Nephron (organoid): ENCODE results near the gene SPTLC3.

Experiments used
- H3K27ac Mint-ChIP-seq, 3 experiments: 2 replicates each; pipeline ENCODE4 v1.8.0; 2020; ENCODE audit warnings: mixed read lengths in 3 of 3, mild to moderate bottlenecking in 2 of 3, moderate library complexity in 1 of 3
- H3K27me3 Mint-ChIP-seq: 2 replicates; pipeline ENCODE4 v1.8.0; 2021; ENCODE audit warnings: low read depth, mild to moderate bottlenecking, moderate library complexity, mixed read lengths
- H3K36me3 Mint-ChIP-seq: 2 replicates; pipeline ENCODE4 v1.8.0; 2020; ENCODE audit warnings: low read depth, mixed read lengths
- H3K4me1 Mint-ChIP-seq: 2 replicates; pipeline ENCODE4 v1.8.0; 2020; ENCODE audit warnings: mixed read lengths
- H3K4me3 Mint-ChIP-seq, 3 experiments: 2 replicates each; pipeline ENCODE4 v1.8.0; 2020; ENCODE audit warnings: mild to moderate bottlenecking in 3 of 3, mixed read lengths in 3 of 3, moderate library complexity in 2 of 3
- H3K9me3 Mint-ChIP-seq: 2 replicates; pipeline ENCODE4 v1.8.0; 2020; ENCODE audit warnings: mixed read lengths
- TF ChIP-seq, protein P1 (sequence below), 3 experiments: fragments of 200-600 bp; sonication (generic); IDR thresholded peaks; one replicate each; pipeline ENCODE4 v1.5.0; 2021; ENCODE audit warnings: antibody characterized with exemption in 3 of 3; ENCODE audit not compliant: unreplicated experiment in 3 of 3

The SPTLC3 gene

GRCh38 chr20:13022401-13023155 is 13.8 kb downstream of the SPTLC3 start:
- Mint-ChIP-seq H3K4me3 (no peak overlapping the region), H3K9me3 (peaks cover 24% of the 10 kb centered on the region), H3K36me3 (peaks cover 24% of the 10 kb centered on the region), H3K4me1 (peaks cover 11% of the 10 kb centered on the region), H3K27me3 (no peaks in the 10 kb centered on the region), H3K27ac (peak overlapping the region in 1 of 3 experiments; percentile 14)
- TF ChIP-seq, protein P1, sequence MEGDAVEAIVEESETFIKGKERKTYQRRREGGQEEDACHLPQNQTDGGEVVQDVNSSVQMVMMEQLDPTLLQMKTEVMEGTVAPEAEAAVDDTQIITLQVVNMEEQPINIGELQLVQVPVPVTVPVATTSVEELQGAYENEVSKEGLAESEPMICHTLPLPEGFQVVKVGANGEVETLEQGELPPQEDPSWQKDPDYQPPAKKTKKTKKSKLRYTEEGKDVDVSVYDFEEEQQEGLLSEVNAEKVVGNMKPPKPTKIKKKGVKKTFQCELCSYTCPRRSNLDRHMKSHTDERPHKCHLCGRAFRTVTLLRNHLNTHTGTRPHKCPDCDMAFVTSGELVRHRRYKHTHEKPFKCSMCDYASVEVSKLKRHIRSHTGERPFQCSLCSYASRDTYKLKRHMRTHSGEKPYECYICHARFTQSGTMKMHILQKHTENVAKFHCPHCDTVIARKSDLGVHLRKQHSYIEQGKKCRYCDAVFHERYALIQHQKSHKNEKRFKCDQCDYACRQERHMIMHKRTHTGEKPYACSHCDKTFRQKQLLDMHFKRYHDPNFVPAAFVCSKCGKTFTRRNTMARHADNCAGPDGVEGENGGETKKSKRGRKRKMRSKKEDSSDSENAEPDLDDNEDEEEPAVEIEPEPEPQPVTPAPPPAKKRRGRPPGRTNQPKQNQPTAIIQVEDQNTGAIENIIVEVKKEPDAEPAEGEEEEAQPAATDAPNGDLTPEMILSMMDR (IDR thresholded peaks at IDR 0.05; ENCODE audit: unreplicated experiment in 3 of 3): no peak

DNA sequence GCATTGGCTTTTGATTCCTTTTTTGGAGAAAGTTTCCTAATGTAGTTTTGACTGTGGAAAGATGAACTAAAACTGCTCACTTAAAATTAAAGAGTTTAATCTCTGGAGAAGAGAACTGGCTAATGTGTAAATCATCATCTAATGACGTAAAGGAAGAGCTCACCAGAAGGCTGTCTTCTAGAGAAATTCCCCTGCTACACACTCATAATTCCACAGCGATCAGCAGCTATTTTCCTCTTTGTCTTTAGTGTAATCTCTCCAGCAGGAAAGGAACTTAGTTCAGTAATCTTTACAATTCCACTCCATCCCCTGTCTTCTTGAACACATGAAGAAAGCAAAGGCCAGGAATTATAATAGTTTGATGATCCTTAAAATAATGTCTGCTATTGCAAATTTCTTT is 15.8 kb downstream of the SPTLC3 start:
- Mint-ChIP-seq H3K9me3 (peaks cover 20% of the 10 kb centered on the region), H3K4me3 (no peak overlapping the region), H3K36me3 (peaks cover 23% of the 10 kb centered on the region), H3K4me1 (peaks cover 14% of the 10 kb centered on the region), H3K27ac (peak overlapping the region in 1 of 3 experiments; percentile 60), H3K27me3 (no peaks in the 10 kb centered on the region)
- TF ChIP-seq, protein P1 (IDR thresholded peaks at IDR 0.05; ENCODE audit: unreplicated experiment in 3 of 3): no peak

- peaks cover 17% of the 10 kb centered on the region for H3K9me3 Mint-ChIP-seq
- TF ChIP-seq, protein P1 (IDR thresholded peaks at IDR 0.05; ENCODE audit: unreplicated experiment in 3 of 3): no peak
- no peaks in the 10 kb centered on the region for H3K27me3 Mint-ChIP-seq
- peaks cover 15% of the 10 kb centered on the region for H3K4me1 Mint-ChIP-seq
- H3K4me3 Mint-ChIP-seq: no peak overlapping the region
- no peak overlapping the region for H3K27ac Mint-ChIP-seq
- H3K36me3 Mint-ChIP-seq: peaks cover 18% of the 10 kb centered on the region
These were observed 16.4 kb downstream of the SPTLC3 start for GRCh38 chr20:13025181-13025580.

- Mint-ChIP-seq H3K27me3 (no peaks in the 10 kb centered on the region), H3K36me3 (peaks cover 6% of the 10 kb centered on the region), H3K4me1 (peaks cover 17% of the 10 kb centered on the region), H3K4me3 (no peak overlapping the region), H3K9me3 (peaks cover 3% of the 10 kb centered on the region), H3K27ac (no peak overlapping the region)
- TF ChIP-seq, protein P1 (IDR thresholded peaks at IDR 0.05; ENCODE audit: unreplicated experiment in 3 of 3): no peak
These were observed 19.2 kb downstream of the SPTLC3 start for GRCh38 chr20:13028001-13028400.

GRCh38 chr20:13028673-13029072 is 19.9 kb downstream of the SPTLC3 start:
- no peaks in the 10 kb centered on the region for H3K27me3 Mint-ChIP-seq
- H3K9me3 Mint-ChIP-seq: no peaks in the 10 kb centered on the region
- H3K4me1 Mint-ChIP-seq: peaks cover 17% of the 10 kb centered on the region
- H3K4me3 Mint-ChIP-seq: no peak overlapping the region
- TF ChIP-seq, protein P1 (IDR thresholded peaks at IDR 0.05; ENCODE audit: unreplicated experiment in 3 of 3): no peak
- H3K27ac Mint-ChIP-seq: no peak overlapping the region
- peaks cover 3% of the 10 kb centered on the region for H3K36me3 Mint-ChIP-seq
